GM19452 (cell line): ENCODE results near the gene THY1.
"Not testable (repeated sequence)": the region's sequence is repeated elsewhere in the genome, so short reads cannot be mapped to it uniquely, and the experiment has no call there.

Experiments
- ATAC-seq: cut with Tn5 transposase; IDR thresholded peaks from one replicate; pipeline ENCODE4 v1.9.1; 2021; ENCODE audit not compliant: unreplicated experiment

THY1 gene

GRCh38 chr11:119446434-119446833 lies 23.5 kb upstream of the THY1 start:
- ATAC-seq: no peak

GRCh38 chr11:119445850-119446249 lies 22.9 kb upstream of the THY1 start:
- ATAC-seq: no peak

GRCh38 chr11:119445379-119445778 lies 22.4 kb upstream of the THY1 start:
- ATAC-seq: no peak

GRCh38 chr11:119441898-119442243 lies 18.9 kb upstream of the THY1 start:
- ATAC-seq: no peak

GRCh38 chr11:119438599-119438998 lies 15.6 kb upstream of the THY1 start:
- no peak for ATAC-seq

GRCh38 chr11:119437521-119437920 lies 14.5 kb upstream of the THY1 start:
- not testable (repeated sequence) for ATAC-seq

- ATAC-seq: no peak
Observed at GRCh38 chr11:119436711-119437110, 13.7 kb upstream of the THY1 start.

GRCh38 chr11:119436093-119436492 lies 13.1 kb upstream of the THY1 start:
- no peak for ATAC-seq

GRCh38 chr11:119434591-119435330 lies 11.8 kb upstream of the THY1 start:
- no peak for ATAC-seq

- ATAC-seq: no peak
Observed at GRCh38 chr11:119433358-119433725, 10.4 kb upstream of the THY1 start.

GRCh38 chr11:119432484-119433357 lies 9.7 kb upstream of the THY1 start:
- ATAC-seq: no peak

- ATAC-seq: no peak
Observed at GRCh38 chr11:119431523-119431922, 8.6 kb upstream of the THY1 start.

- ATAC-seq: no peak
Observed at GRCh38 chr11:119427279-119427678, 4.3 kb upstream of the THY1 start.

- no peak for ATAC-seq
Observed at GRCh38 chr11:119426142-119426541, 3.2 kb upstream of the THY1 start.

GRCh38 chr11:119424775-119425174 lies 1.8 kb upstream of the THY1 start:
- ATAC-seq: no peak

GRCh38 chr11:119424276-119424675 lies 1.3 kb upstream of the THY1 start:
- ATAC-seq: no peak

GRCh38 chr11:119423509-119424254 lies 710 bp upstream of the THY1 start:
- no peak for ATAC-seq

- ATAC-seq: no peak
Observed at GRCh38 chr11:119421941-119422808, 797 bp downstream of the THY1 start.

GRCh38 chr11:119421351-119421750 lies 1.6 kb downstream of the THY1 start:
- no peak for ATAC-seq

- no peak for ATAC-seq
Observed at GRCh38 chr11:119420631-119421030, 2.3 kb downstream of the THY1 start.
